IMR-90 (cell line): Measurements from ENCODE around the gene SIM1.

ENCODE experiments used
- BHLHE40 ChIP-seq: fragments of 150-350 bp; IDR thresholded peaks from 2 replicates; pipeline ENCODE4 v1.6.1; 2016; ENCODE audit warnings: mild to moderate bottlenecking, low read depth, low read length
- CEBPB ChIP-seq: IDR thresholded peaks from 2 replicates; pipeline ENCODE4 v1.6.1; 2012; ENCODE audit warnings: low read depth, low read length, improper control_type of control experiment
- CHD1 ChIP-seq: IDR thresholded peaks from 2 replicates; pipeline ENCODE4 v1.6.1; 2012; ENCODE audit warnings: low read depth, low read length, improper control_type of control experiment
- MAFK ChIP-seq: IDR thresholded peaks from 2 replicates; pipeline ENCODE4 v1.6.1; 2012; ENCODE audit warnings: low read depth, low read length, improper control_type of control experiment
- MAZ ChIP-seq: IDR thresholded peaks from 2 replicates; pipeline ENCODE4 v1.6.1; 2012; ENCODE audit warnings: low read depth, mild to moderate bottlenecking, low read length, improper control_type of control experiment, moderate library complexity, borderline replicate concordance
- MXI1 ChIP-seq: IDR thresholded peaks from 2 replicates; pipeline ENCODE4 v1.6.1; 2012; ENCODE audit warnings: low read depth, mild to moderate bottlenecking, low read length, moderate library complexity, borderline replicate concordance
- POLR2A ChIP-seq: IDR thresholded peaks from 2 replicates; pipeline ENCODE4 v1.6.1; 2012; ENCODE audit warnings: mild to moderate bottlenecking, low read depth, low read length
- RCOR1 ChIP-seq: IDR thresholded peaks from 2 replicates; pipeline ENCODE4 v1.6.1; 2012; ENCODE audit warnings: mild to moderate bottlenecking, low read length, improper control_type of control experiment; ENCODE audit not compliant: insufficient replicate concordance
- RFX5 ChIP-seq: IDR thresholded peaks from 2 replicates; pipeline ENCODE4 v1.8.0; 2012; ENCODE audit warnings: low read depth, mild to moderate bottlenecking, low read length, moderate library complexity
- USF2 ChIP-seq: fragments of 150-350 bp; IDR thresholded peaks from 2 replicates; pipeline ENCODE4 v1.6.1; 2017; ENCODE audit warnings: mild to moderate bottlenecking, antibody characterized with exemption, low read length, low read depth
- TF ChIP-seq, protein P1 (sequence below): conservative IDR thresholded peaks from 2 replicates; pipeline ENCODE4 v1.5.1; 2012; ENCODE audit warnings: mild to moderate bottlenecking, low read depth, low read length, improper control_type of control experiment
- TF ChIP-seq, protein P2 (sequence below): fragments of 150-350 bp; IDR thresholded peaks from 2 replicates; pipeline ENCODE4 v1.6.1; 2016; ENCODE audit warnings: low read depth, mild to moderate bottlenecking, low read length, moderate library complexity, borderline replicate concordance

- TF ChIP-seq, protein P1, sequence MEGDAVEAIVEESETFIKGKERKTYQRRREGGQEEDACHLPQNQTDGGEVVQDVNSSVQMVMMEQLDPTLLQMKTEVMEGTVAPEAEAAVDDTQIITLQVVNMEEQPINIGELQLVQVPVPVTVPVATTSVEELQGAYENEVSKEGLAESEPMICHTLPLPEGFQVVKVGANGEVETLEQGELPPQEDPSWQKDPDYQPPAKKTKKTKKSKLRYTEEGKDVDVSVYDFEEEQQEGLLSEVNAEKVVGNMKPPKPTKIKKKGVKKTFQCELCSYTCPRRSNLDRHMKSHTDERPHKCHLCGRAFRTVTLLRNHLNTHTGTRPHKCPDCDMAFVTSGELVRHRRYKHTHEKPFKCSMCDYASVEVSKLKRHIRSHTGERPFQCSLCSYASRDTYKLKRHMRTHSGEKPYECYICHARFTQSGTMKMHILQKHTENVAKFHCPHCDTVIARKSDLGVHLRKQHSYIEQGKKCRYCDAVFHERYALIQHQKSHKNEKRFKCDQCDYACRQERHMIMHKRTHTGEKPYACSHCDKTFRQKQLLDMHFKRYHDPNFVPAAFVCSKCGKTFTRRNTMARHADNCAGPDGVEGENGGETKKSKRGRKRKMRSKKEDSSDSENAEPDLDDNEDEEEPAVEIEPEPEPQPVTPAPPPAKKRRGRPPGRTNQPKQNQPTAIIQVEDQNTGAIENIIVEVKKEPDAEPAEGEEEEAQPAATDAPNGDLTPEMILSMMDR: no peak
- TF ChIP-seq CHD1: no peak
- no peak for TF ChIP-seq RCOR1
- no peak for TF ChIP-seq CEBPB
- no peak for TF ChIP-seq RFX5
- TF ChIP-seq, protein P2, sequence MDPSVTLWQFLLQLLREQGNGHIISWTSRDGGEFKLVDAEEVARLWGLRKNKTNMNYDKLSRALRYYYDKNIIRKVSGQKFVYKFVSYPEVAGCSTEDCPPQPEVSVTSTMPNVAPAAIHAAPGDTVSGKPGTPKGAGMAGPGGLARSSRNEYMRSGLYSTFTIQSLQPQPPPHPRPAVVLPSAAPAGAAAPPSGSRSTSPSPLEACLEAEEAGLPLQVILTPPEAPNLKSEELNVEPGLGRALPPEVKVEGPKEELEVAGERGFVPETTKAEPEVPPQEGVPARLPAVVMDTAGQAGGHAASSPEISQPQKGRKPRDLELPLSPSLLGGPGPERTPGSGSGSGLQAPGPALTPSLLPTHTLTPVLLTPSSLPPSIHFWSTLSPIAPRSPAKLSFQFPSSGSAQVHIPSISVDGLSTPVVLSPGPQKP: no peak
- TF ChIP-seq MAFK: no peak
- no peak for TF ChIP-seq BHLHE40
- TF ChIP-seq MAZ: no peak
- TF ChIP-seq POLR2A: no peak
- no peak for TF ChIP-seq MXI1
- TF ChIP-seq USF2: no peak
Measured at GRCh38 chr6:100440935-100441334, 23.8 kb downstream of the SIM1 start.
